HCT116 (cell line): Measurements from ENCODE around the gene NGF.

ENCODE experiments used
- ELF1 ChIP-seq: IDR thresholded peaks from 2 replicates; pipeline ENCODE4 v1.6.1; 2012; ENCODE audit warnings: low read depth, borderline replicate concordance
- EZH2 ChIP-seq: fragments of 200-600 bp; sonication (generic); IDR thresholded peaks from 2 replicates; pipeline ENCODE4 v1.6.1; 2017; ENCODE audit warnings: antibody characterized with exemption, mixed run types
- EZH2phosphoT487 ChIP-seq: fragments of 200-600 bp; IDR thresholded peaks from 2 replicates; pipeline ENCODE4 v1.6.1; 2018; ENCODE audit warnings: antibody characterized with exemption, borderline replicate concordance
- POLR2A ChIP-seq: IDR thresholded peaks from 2 replicates; pipeline ENCODE4 v1.7.0; 2011; ENCODE audit warnings: borderline replicate concordance; ENCODE audit not compliant: insufficient read depth, insufficient read length; ENCODE audit errors: extremely low read depth
- POLR2AphosphoS5 ChIP-seq: IDR thresholded peaks from 2 replicates; pipeline ENCODE4 v1.6.1; 2011; ENCODE audit warnings: mild to moderate bottlenecking, low read depth, low read length, moderate library complexity
- RAD21 ChIP-seq: IDR thresholded peaks from 2 replicates; pipeline ENCODE4 v1.6.1; 2012; ENCODE audit warnings: low read depth, mild to moderate bottlenecking
- SRF ChIP-seq: IDR thresholded peaks from 2 replicates; pipeline ENCODE4 v1.6.1; 2012; ENCODE audit warnings: low read depth
- TCF7L2 ChIP-seq: IDR thresholded peaks from 2 replicates; pipeline ENCODE4 v1.7.0; 2011; ENCODE audit warnings: borderline replicate concordance, inconsistent platforms; ENCODE audit not compliant: insufficient read depth, insufficient read length; ENCODE audit errors: extremely low read depth
- TF ChIP-seq, protein P1 (sequence below), 3 experiments: fragments of 200-600 bp in 1 of 3; sonication (generic) in 1 of 3; IDR thresholded peaks in 2 of 3; conservative IDR thresholded peaks in 1 of 3; 2 replicates each; pipeline ENCODE4 v1.5.1; 2012 to 2017; ENCODE audit warnings: low read depth in 2 of 3, low read length in 2 of 3, antibody characterized with exemption in 1 of 3, borderline replicate concordance in 1 of 3, control low read depth in 1 of 3, mild to moderate bottlenecking in 1 of 3, mixed read lengths in 1 of 3, mixed run types in 1 of 3, moderate library complexity in 1 of 3; ENCODE audit not compliant: insufficient read depth in 1 of 3
- TF ChIP-seq, protein P2 (sequence below): IDR thresholded peaks from 2 replicates; pipeline ENCODE4 v1.6.1; 2012
- TF ChIP-seq, protein P3 (sequence below): IDR thresholded peaks from 2 replicates; pipeline ENCODE4 v1.6.1; 2012; ENCODE audit warnings: low read depth
- TF ChIP-seq, protein P4 (sequence below): IDR thresholded peaks from 2 replicates; pipeline ENCODE4 v1.6.1; 2012

DNA sequence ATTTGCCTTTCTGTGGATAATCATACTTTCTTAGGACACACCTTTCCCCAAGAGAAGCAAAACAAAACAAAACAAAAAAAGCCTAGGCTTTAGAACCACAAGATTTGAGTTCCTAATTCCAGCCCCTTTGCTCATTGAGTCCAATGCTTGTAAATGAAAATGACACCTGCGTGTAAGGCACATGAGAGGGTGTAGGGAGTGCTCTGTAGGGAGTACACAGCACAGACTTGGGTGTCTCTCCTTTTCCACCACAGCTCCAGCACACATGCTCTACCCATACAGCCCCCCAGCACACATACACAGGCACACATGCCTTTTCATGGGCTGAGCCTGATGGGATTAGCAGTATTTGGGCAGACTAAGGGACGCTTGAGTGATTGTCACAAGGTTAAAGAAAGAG is 9.2 kb upstream of the NGF start:
- TF ChIP-seq, protein P1, sequence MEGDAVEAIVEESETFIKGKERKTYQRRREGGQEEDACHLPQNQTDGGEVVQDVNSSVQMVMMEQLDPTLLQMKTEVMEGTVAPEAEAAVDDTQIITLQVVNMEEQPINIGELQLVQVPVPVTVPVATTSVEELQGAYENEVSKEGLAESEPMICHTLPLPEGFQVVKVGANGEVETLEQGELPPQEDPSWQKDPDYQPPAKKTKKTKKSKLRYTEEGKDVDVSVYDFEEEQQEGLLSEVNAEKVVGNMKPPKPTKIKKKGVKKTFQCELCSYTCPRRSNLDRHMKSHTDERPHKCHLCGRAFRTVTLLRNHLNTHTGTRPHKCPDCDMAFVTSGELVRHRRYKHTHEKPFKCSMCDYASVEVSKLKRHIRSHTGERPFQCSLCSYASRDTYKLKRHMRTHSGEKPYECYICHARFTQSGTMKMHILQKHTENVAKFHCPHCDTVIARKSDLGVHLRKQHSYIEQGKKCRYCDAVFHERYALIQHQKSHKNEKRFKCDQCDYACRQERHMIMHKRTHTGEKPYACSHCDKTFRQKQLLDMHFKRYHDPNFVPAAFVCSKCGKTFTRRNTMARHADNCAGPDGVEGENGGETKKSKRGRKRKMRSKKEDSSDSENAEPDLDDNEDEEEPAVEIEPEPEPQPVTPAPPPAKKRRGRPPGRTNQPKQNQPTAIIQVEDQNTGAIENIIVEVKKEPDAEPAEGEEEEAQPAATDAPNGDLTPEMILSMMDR (IDR thresholded peaks at IDR 0.05 in 2 of 3, conservative IDR thresholded peaks at IDR 0.05 in 1 of 3; ENCODE audit: borderline replicate concordance in 1 of 3, insufficient read depth in 1 of 3, low read depth in 2 of 3, low read length in 2 of 3), result no peak
- no peak for TF ChIP-seq EZH2phosphoT487
- TF ChIP-seq, protein P2, sequence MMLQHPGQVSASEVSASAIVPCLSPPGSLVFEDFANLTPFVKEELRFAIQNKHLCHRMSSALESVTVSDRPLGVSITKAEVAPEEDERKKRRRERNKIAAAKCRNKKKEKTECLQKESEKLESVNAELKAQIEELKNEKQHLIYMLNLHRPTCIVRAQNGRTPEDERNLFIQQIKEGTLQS, result no peak
- no peak for TF ChIP-seq TCF7L2
- TF ChIP-seq POLR2A, result no peak
- no peak for TF ChIP-seq RAD21
- TF ChIP-seq POLR2AphosphoS5, result no peak
- no peak for TF ChIP-seq EZH2
- TF ChIP-seq, protein P3, sequence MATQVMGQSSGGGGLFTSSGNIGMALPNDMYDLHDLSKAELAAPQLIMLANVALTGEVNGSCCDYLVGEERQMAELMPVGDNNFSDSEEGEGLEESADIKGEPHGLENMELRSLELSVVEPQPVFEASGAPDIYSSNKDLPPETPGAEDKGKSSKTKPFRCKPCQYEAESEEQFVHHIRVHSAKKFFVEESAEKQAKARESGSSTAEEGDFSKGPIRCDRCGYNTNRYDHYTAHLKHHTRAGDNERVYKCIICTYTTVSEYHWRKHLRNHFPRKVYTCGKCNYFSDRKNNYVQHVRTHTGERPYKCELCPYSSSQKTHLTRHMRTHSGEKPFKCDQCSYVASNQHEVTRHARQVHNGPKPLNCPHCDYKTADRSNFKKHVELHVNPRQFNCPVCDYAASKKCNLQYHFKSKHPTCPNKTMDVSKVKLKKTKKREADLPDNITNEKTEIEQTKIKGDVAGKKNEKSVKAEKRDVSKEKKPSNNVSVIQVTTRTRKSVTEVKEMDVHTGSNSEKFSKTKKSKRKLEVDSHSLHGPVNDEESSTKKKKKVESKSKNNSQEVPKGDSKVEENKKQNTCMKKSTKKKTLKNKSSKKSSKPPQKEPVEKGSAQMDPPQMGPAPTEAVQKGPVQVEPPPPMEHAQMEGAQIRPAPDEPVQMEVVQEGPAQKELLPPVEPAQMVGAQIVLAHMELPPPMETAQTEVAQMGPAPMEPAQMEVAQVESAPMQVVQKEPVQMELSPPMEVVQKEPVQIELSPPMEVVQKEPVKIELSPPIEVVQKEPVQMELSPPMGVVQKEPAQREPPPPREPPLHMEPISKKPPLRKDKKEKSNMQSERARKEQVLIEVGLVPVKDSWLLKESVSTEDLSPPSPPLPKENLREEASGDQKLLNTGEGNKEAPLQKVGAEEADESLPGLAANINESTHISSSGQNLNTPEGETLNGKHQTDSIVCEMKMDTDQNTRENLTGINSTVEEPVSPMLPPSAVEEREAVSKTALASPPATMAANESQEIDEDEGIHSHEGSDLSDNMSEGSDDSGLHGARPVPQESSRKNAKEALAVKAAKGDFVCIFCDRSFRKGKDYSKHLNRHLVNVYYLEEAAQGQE, result no peak
- TF ChIP-seq, protein P4, sequence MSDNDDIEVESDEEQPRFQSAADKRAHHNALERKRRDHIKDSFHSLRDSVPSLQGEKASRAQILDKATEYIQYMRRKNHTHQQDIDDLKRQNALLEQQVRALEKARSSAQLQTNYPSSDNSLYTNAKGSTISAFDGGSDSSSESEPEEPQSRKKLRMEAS, result no peak
- no peak for TF ChIP-seq SRF
- TF ChIP-seq ELF1, result no peak
